ENCODE data around the gene ARID2.

The ARID2 gene

DNA sequence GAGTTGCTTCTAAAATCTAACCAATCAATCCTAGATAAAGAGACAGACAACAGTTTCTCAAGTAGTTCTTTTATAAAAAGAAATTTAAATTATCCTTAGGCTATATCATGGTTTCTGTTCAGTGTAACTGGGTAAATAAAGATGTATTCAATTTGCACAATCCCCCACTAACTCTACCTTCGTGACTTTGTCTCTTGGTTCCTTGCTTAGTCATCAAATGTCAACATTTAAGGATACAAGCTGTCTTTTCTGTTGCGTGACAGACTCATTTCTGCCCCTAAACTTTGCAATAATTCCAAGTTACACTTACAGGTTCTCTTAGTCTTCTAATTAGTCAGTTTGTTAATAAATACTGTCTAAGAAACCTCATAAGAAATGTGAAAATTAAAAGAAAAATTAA lies 210.3 kb downstream of the ARID2 start:
- DNase-seq (ENCODE audit: low spot score) = no peak

DNA sequence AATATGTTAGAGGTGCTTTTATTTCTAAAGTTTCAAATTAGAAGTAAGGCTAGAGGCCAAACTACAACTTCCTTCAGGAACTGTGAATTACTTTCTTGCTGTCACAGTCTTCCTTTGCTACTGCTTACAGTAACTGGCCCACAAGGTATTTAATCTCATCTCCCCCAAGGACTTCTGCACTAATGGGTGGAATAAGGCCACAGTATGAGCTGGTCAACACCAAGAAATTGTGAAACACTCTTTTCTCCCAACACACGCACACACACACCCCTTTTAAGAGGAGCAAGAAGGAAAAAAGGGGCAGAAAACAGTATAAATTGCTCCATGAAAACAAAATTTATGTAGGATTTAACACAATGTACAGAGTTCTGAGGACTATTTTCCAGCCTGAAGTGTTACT lies 215.3 kb downstream of the ARID2 start:
- DNase-seq (ENCODE audit: low spot score) = no peak

DNA sequence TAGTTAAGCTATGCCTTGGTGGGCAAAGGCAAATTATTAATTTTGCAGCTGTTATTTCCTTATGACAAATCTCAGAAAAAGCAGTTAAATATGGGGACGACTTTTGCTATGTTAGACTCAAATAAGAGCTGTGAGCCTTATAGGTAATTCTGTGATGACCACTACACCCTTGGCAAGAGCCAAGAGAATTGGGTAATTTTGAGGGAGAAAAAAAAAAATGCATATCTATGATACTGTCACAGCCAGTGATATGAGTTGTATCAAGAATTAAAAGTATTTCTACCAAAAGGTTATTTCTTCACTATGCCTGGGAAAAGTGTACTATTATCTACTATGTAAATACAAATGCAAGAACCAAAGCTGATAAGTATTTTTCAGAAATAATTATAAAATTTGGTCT lies 216.9 kb downstream of the ARID2 start:
- no peak for DNase-seq (ENCODE audit: low spot score)

DNA sequence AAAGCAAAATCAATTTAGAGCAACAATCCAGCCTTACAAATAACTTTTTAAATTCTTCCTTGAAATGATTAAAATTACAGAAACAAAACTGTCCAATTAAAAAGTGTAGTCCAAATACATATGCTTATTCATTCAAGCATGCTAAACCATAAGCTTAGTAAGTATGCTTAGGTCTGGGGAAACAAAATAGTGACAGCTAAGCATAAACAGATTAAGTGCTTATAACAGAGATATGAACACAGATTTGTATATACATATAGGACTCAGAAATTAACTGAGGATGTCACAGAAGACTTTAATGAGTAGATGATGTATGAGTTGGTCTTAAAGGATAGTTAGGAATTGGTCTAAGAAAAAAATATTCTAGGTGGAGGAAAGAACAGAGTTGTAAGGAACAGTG lies 219.0 kb downstream of the ARID2 start:
- no peak for DNase-seq (ENCODE audit: low spot score)
